ENCODE results near the gene RPRD1B.

The RPRD1B gene

DNA sequence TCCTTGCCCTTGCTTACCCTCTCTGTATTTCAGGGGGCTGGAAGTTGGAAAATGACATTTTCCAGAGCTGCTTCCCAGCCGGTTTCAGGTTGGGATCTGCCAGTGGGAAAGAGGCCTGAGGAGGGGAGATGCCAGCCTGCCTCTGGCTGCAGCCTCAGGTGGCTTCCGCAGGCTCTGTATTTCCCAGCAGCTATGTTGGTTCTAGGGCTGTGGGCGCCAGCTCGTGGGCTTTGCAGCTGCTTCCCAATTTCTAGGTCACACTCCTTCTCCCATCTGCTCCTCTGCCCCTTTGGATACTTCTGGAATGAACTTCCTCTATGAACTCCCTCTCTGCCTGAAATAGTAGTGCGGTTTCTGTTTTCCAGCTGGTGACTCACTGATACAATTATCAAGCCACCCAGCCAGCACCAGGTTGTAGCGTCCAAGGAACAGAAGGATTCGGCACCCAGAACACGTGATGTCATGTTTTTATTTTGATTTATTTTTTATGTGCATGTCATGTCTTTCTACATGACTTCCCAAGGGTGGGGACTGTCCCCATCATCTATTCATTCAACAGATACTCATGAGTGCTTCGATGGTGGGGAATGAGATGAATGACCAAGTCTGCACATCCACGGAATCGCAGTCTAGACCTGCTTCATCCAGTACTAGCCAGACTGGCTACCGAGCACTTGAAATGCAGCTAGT lies 93.5 kb downstream of the RPRD1B start:
- H3K36me3 ChIP-seq (ENCODE audit: low read depth): no peaks in the 10 kb centered on the region
- no peaks in the 10 kb centered on the region for H3K27me3 ChIP-seq (ENCODE audit: insufficient read depth, poor library complexity, severe bottlenecking)
- DNase-seq (ENCODE audit: low spot score) (peak; percentile 80), ATAC-seq (ENCODE audit: low read depth) (peak; percentile 75)
- TF ChIP-seq, protein P1, sequence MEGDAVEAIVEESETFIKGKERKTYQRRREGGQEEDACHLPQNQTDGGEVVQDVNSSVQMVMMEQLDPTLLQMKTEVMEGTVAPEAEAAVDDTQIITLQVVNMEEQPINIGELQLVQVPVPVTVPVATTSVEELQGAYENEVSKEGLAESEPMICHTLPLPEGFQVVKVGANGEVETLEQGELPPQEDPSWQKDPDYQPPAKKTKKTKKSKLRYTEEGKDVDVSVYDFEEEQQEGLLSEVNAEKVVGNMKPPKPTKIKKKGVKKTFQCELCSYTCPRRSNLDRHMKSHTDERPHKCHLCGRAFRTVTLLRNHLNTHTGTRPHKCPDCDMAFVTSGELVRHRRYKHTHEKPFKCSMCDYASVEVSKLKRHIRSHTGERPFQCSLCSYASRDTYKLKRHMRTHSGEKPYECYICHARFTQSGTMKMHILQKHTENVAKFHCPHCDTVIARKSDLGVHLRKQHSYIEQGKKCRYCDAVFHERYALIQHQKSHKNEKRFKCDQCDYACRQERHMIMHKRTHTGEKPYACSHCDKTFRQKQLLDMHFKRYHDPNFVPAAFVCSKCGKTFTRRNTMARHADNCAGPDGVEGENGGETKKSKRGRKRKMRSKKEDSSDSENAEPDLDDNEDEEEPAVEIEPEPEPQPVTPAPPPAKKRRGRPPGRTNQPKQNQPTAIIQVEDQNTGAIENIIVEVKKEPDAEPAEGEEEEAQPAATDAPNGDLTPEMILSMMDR (IDR thresholded peaks at IDR 0.05; ENCODE audit: poor library complexity, severe bottlenecking): peak; percentile 33
- H3K9me3 ChIP-seq (ENCODE audit: severe bottlenecking): no peaks in the 10 kb centered on the region
- H3K4me1 ChIP-seq (ENCODE audit: insufficient read depth, poor library complexity, severe bottlenecking): peaks cover 37% of the 10 kb centered on the region
- H3K4me3 ChIP-seq (ENCODE audit: severe bottlenecking): no peak overlapping the region
- H3K27ac ChIP-seq (ENCODE audit: poor library complexity, severe bottlenecking): peak overlapping the region; percentile 69

DNA sequence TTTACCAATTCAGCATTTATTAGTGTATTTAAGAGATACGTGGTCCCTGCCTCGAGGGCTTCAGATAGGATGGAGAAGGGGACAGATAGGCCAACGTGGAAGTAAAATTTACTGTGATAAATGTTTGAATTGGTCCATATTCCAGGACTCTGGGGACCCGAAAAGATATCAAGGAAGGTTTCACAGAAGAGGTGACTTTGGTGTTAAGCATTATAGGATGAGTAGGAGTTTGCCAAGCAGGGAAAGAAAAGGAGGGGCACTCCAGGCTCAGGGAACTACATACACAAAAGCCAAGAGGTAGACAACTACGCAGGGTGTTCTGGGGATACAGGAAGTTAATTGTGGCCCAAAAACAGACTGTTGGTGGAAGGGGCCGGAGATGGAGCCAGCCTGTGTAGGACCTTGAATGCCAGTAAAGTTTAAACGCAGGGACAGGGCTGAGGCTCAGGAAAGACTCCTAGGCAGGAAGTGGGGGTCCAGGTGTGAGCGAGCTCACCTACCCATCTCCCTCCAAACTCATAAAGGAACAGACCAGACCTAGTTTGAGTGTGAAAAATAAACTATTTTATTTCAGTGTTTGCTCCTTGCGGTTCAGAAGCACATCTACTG lies 94.5 kb downstream of the RPRD1B start:
- Histone ChIP-seq H3K4me3 (ENCODE audit: severe bottlenecking) (no peak overlapping the region), H3K27me3 (ENCODE audit: insufficient read depth, poor library complexity, severe bottlenecking) (no peaks in the 10 kb centered on the region), H3K9me3 (ENCODE audit: severe bottlenecking) (no peaks in the 10 kb centered on the region), H3K4me1 (ENCODE audit: insufficient read depth, poor library complexity, severe bottlenecking) (peaks cover 35% of the 10 kb centered on the region), H3K27ac (ENCODE audit: poor library complexity, severe bottlenecking) (peak overlapping the region; percentile 69), H3K36me3 (ENCODE audit: low read depth) (no peaks in the 10 kb centered on the region)
- peak; percentile 61 for DNase-seq (ENCODE audit: low spot score)
- ATAC-seq (ENCODE audit: low read depth): no peak
- TF ChIP-seq, protein P1 (IDR thresholded peaks at IDR 0.05; ENCODE audit: poor library complexity, severe bottlenecking): no peak

DNA sequence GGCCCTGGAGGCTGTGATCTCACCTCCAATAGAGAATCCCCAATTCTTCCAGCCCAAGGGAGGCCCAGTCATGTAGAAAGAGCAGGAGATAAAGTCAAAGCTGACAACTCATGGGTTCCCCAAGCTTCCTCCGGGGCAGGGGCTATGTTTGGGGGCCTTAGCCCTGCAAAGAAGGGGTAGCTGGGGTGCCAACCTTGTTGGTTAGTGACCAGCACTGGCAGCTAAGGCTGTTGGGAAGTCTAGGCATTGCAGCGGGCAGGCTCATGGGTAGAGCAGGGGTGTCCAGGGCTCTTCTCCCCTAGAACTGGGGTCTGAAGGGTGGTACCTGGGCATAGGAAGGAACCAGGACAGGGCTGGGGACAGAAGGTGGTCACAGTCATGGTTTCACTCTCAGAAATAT lies 95.1 kb downstream of the RPRD1B start:
- Histone ChIP-seq H3K4me3 (ENCODE audit: severe bottlenecking) (no peak overlapping the region), H3K36me3 (ENCODE audit: low read depth) (no peaks in the 10 kb centered on the region), H3K4me1 (ENCODE audit: insufficient read depth, poor library complexity, severe bottlenecking) (peaks cover 30% of the 10 kb centered on the region), H3K27me3 (ENCODE audit: insufficient read depth, poor library complexity, severe bottlenecking) (no peaks in the 10 kb centered on the region), H3K9me3 (ENCODE audit: severe bottlenecking) (no peaks in the 10 kb centered on the region), H3K27ac (ENCODE audit: poor library complexity, severe bottlenecking) (peak overlapping the region; percentile 69)
- peak; percentile 70 for DNase-seq (ENCODE audit: low spot score)
- ATAC-seq (ENCODE audit: low read depth): no peak
- TF ChIP-seq, protein P1 (IDR thresholded peaks at IDR 0.05; ENCODE audit: poor library complexity, severe bottlenecking): no peak

DNA sequence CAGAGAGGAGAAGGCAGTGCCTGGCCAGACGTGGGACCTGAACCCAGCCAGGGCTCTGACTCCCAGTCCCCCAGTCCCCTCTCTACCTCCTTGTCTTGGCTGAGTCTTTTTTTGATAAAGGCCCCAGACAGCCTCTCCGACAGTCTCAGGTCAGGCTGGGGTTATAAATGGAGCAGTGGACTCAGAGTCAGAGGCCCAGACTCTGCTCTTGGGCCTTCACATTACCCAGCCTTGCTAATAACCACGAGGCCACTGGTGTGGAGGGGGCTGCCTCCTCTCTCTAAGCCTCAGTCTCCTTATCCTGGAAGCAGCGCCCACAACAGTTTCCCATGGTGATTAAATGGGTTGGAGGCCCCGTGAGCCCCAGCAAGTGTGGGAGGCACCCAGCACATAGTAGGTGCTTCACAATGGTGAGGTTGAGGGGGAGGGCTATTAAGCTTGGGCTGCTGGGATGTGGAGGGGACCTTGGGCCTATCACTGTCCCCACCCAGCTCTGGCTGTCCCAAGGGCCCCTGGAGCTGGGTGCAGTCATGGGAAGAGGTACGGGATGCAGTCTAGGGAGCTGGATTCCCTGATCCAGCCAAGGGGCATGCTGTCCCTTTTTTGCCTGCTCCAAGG lies 95.8 kb downstream of the RPRD1B start:
- Histone ChIP-seq H3K36me3 (ENCODE audit: low read depth) (no peaks in the 10 kb centered on the region), H3K27ac (ENCODE audit: poor library complexity, severe bottlenecking) (peak overlapping the region; percentile 69), H3K4me1 (ENCODE audit: insufficient read depth, poor library complexity, severe bottlenecking) (peaks cover 33% of the 10 kb centered on the region), H3K27me3 (ENCODE audit: insufficient read depth, poor library complexity, severe bottlenecking) (no peaks in the 10 kb centered on the region), H3K4me3 (ENCODE audit: severe bottlenecking) (no peak overlapping the region), H3K9me3 (ENCODE audit: severe bottlenecking) (no peaks in the 10 kb centered on the region)
- no peak for ATAC-seq (ENCODE audit: low read depth)
- TF ChIP-seq, protein P1 (IDR thresholded peaks at IDR 0.05; ENCODE audit: poor library complexity, severe bottlenecking): no peak
- peak; percentile 63 for DNase-seq (ENCODE audit: low spot score)

Measured in RWPE2 (cell line).